Activated CD8-positive, alpha-beta memory T cell treated with anti-CD3 and anti-CD28 coated beads for 4 hours (primary cell): ENCODE results near the gene ABR.

Source experiments
- DNase-seq, 2 donors: peaks; one replicate each; pipeline ENCODE4 v3.0.0-alpha.2; 2020; ENCODE audit warnings: low read depth in 2 of 2

Gene ABR

DNA sequence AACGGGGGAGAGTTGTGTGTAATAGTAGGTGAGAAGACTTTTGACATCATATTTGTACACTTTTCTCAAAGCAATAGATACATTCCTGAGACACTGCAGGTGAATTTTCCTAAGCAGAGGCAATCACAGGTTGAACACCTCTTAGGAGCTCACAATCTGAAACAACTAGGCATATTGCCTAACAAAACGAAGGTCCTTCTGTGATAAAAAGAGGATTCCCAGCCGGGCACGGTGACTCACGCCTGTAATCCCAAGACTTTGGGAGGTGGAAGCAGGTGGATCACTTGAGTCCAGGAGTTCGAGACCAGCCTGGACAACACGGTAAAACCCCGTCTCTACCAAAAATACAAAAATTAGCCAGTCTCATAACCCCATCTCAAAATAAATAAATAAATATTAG is 217.6 kb downstream of the ABR start:
- no peak for DNase-seq

GRCh38 chr17:958712-959451 is 220.9 kb downstream of the ABR start:
- no peak for DNase-seq

GRCh38 chr17:957856-958421 is 221.8 kb downstream of the ABR start:
- no peak for DNase-seq

- DNase-seq = no peak
These were observed 222.9 kb downstream of the ABR start for GRCh38 chr17:956905-957304.

DNA sequence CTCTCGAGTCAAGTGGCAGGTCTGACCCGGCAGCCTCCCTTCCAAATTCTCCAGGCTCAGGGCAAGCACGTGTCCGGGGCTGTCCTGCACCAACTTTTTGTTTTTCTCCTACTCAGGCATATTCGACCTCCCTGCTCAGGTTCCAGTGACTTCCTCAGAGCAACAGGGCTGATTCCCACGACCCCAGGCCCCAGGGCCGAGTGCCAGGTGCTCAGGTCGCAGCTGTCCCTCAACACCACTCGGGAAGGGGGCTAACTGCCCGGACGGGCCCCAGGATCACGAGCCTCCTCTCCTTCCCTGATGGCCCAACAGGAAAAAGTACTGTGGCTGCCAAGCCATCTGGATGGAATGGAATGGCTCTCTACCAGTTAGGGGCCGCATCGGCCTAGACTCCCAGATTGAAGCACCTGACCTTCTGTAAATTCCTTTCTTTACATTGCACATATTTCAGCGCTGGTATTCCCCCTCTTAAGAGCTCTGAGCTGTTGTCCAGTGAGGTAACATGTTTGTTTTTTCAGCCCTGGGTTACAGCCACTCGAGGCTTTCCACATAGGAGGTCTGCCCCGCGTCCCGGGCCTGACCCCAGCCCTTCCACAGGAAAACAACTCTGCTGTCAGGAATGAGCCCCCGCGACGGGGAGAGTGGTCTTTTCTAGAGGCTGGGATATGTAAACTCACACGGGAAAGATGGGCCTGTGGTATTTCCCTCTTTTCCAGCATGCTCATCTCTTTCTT is 225.2 kb downstream of the ABR start:
- no peak for DNase-seq

- no peak for DNase-seq
These were observed 226.0 kb downstream of the ABR start for GRCh38 chr17:953767-954166.
